AG09319 (cell line): ENCODE data around the gene RAD51D.
"Not testable (repeated sequence)": the region's sequence is repeated elsewhere in the genome, so short reads cannot be mapped to it uniquely, and the experiment has no call there.

Experiments
- DNase-seq: peaks from one replicate; pipeline ENCODE4 v3.0.0-alpha.2; 2010; ENCODE audit warnings: low read depth; ENCODE audit errors: extremely low read depth
- CTCF ChIP-seq: IDR thresholded peaks from 2 replicates; pipeline ENCODE4 v1.5.1; 2011; ENCODE audit warnings: low read depth, mild to moderate bottlenecking, inconsistent platforms, low read length, moderate library complexity

Gene RAD51D

GRCh38 chr17:35101036-35101435 is 18.6 kb downstream of the RAD51D start:
- no peak for TF ChIP-seq CTCF
- DNase-seq, result no peak

GRCh38 chr17:35099908-35100307 is 19.8 kb downstream of the RAD51D start:
- DNase-seq, result no peak
- TF ChIP-seq CTCF, result no peak

- DNase-seq, result no peak
Measured at GRCh38 chr17:35097776-35098175, 21.9 kb downstream of the RAD51D start.

GRCh38 chr17:35095741-35096140 is 23.9 kb downstream of the RAD51D start:
- DNase-seq, result no peak
- no peak for TF ChIP-seq CTCF

More at GRCh38 chr17:35097776-35098175, 21.9 kb downstream of the RAD51D start:
- TF ChIP-seq CTCF, result no peak

GRCh38 chr17:35094902-35095301 is 24.8 kb downstream of the RAD51D start:
- TF ChIP-seq CTCF, result no peak
- DNase-seq, result peak; percentile 38

GRCh38 chr17:35090707-35091106 is 29.0 kb downstream of the RAD51D start:
- not testable (repeated sequence) for DNase-seq

- TF ChIP-seq CTCF, result no peak
- no peak for DNase-seq
Measured at GRCh38 chr17:35089586-35090296, 29.9 kb downstream of the RAD51D start.

GRCh38 chr17:35088881-35089585 is 30.6 kb downstream of the RAD51D start:
- TF ChIP-seq CTCF, result peak; percentile 49
- DNase-seq, result peak; percentile 53
